Stimulated activated CD8-positive, alpha-beta memory T cell treated with anti-CD3 and anti-CD28 coated beads, Interleukin-7, amount 100 ng/mL, for 48 hours (primary cell): Measurements from ENCODE around the gene C2CD4C.
"Not testable (repeated sequence)": the region's sequence is repeated elsewhere in the genome, so short reads cannot be mapped to it uniquely, and the experiment has no call there.

Experiments
- DNase-seq, 2 donors: peaks; one replicate each; pipeline ENCODE4 v3.0.0-alpha.2; 2020; ENCODE audit warnings: low read depth in 1 of 2; ENCODE audit errors: extremely low read depth in 1 of 2

C2CD4C gene

DNA sequence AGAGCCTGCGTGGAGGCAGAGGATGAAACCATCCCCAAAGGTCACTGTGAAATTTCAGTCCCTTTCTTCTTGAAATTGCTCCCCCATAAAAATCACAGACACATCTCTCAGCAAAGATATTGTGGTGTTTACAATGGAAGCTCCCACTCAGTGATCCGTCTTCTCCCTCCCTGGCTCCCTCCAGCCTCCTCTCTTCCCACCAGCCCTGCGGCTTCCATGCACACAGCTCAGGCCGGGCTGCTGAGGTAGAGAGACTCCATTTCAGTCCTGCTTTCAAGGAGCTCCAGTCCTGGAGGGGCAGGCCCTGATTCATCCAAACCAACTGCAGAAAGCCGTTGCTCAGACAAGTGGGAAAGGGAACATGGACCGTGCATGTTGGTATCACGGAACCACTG is 40.3 kb downstream of the C2CD4C start:
- no peak for DNase-seq

DNA sequence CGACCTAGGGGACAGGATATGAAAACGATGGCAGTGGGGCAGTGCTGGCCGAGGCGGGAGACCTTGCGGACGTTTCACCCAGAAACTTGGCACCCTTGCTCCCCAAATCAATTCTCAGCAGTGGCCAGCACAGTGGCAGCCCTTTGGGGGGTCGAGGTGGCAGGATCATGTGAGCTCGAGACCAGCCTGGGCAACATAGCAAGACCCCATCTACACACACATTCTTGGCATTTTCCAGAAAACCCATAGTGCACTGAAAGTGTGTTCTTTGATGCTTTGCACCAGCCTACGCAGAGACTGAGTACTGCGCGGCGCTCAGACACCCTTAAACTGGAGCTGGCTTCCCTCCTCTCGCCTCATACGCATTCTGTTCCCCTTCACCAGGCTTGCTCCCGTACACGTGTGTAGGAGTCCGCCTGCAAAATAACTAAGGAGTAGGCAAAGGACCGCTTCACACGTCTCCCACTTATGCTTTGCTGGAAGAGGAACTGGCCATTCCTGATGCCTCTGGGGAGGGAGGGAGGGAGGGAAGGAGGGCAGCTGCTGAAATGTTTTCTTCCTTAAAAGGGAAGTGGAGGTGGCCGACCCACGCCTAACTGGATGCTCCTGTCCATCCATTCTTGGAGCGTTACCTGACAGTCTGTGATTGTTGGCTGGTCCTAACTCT is 40.9 kb downstream of the C2CD4C start:
- no peak for DNase-seq

DNA sequence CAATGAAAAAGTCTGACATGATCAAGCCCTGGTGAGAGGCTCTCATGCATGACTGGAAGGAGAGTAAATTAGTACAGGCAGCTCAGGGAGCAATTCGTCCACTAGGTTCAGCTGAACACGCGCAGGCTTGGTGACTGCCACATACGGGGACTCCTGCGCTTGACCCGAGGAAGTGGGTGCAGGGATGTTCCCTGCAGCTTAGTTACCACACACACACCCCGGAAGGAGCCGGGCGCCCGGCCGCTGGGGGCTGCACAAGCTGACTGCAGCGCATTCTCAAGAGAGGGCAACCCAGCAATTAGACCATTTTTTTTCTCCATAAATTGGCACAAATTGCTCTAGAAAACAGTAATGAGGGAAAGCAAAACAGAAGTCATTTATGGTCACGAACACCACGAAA is 41.4 kb downstream of the C2CD4C start:
- DNase-seq, result no peak

DNA sequence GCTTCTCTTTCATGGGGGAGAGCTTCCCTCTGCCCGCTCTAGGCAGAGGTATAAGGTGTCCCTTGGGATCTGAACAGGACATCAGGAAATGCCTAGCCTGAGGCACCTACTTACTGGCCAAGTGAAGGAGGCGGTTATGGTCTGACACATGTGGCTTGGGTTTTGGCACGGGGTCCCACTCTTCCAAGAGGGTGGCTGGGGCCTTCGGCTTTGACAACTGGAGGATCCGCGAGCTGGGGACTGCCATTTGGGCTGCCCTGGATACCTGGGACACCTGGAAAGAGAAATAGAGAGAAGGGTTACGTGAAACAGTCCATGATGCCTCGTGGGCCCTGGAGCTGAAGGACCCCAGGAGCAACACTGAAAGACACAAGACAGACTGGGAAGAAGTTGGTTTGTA is 42.0 kb downstream of the C2CD4C start:
- no peak for DNase-seq

DNA sequence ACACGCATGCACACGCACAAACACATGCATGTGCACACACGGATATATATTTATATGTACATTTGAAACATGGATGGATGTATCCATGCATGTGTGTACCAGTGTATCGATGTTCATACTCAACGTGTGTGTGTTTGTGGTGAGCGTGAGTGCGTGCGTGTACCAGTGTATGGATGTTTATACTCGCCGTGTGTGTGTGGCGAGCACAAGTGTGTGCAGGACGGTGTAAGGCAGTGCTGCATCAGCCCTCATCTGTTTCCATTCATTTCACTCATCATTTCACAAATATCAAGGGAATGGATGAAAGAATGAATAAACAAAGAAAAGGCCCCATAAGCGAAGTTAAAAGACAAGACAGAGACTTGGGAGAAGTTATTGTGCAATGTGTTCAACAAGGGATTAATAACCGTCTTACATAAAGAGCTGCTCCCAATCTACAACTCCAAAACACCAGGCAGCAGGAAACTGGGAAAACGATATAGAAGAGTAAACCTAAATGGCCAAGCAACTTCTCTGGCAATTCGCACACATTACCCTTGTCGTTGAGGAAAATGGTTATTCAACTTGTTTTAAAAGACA is 42.7 kb downstream of the C2CD4C start:
- no peak for DNase-seq

DNA sequence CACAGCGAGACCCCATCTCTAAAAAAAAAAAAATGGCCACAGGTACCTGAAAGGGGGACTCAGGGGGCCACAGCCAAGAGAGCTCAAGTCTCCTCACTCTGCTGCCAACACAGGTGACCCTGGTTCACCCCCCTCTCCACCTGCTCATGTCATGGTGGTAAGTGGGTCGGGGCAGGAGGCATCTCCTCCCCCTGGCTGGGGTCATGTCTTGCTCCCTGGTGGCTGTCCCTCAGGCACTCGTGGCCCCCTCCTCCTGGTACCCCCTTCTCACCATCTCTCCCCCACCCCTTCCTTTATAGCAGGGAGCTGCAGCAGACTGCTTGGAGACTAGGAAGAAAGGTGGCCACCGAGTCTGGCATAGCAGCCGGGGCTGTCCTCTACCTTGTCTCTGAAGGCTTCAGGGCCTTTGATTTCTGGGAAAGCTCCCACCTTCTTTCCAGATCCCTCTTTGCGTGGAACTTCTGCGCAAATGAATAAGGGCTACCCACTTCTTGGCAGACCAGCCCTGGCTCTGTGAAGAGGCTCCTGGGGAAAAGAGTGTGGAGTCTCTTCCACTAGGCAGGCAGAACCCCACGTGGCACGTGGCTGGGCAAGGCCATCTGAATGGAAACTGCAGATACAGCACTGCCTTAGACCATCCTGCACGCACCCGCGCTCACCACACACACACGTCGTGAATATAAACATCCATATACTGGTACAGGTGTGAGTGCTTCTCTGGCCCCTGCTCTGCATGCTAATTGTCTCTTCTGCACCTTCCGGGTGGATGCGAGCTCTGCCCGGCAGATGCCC is 44.3 kb downstream of the C2CD4C start:
- no peak for DNase-seq

DNA sequence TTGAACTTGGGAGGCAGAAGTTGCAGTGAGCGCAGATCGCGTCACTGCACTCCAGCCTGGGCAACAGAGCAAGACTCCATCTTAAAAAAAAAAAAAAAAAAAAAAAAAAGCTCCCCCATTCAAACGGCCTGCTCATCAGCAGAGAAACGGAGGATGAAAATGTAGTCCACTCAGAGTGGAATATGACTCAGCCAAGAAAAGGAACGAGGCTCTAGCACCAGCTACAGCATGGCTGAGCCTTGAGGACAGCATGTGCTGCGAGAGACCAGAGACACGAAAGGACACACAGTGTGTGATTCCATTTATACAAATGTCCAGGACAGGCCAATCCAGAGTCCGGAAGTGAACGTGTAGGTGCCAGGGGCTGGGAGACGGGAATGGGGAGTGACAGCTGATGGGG is 46.3 kb downstream of the C2CD4C start:
- DNase-seq, result no peak

DNA sequence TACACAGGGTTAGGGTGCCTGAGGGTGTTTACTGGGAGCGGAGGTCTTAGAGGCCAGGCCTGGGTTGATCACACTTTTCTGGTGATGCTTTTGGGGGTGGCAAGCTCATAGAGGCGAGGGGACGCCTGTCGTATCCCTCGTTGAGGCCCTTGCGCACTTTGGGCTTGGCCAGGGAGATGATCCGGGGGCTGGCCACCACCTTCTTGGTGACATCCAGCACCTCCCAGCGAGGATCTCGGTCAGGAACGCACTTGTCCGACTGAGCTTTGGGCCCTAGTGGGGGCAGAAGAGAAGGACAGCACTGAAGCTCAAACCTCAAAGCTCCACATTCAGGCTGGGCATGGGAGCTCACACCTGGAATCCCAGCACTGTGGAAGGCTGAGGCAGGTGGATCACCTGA is 46.8 kb downstream of the C2CD4C start:
- no peak for DNase-seq

DNA sequence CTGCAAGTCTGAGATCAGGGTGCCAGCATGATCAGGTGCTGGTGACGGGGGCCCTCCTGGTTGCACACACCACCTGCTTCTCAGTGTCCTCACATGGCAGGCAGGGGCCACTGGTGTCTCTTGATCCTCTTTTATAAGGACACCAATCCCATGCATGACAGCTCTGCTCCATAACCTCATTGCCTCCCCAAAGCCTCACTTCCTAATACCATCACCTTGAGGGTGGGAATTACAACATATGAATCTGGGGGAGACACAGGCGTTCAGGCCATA is 49.4 kb downstream of the C2CD4C start:
- DNase-seq, result no peak

DNA sequence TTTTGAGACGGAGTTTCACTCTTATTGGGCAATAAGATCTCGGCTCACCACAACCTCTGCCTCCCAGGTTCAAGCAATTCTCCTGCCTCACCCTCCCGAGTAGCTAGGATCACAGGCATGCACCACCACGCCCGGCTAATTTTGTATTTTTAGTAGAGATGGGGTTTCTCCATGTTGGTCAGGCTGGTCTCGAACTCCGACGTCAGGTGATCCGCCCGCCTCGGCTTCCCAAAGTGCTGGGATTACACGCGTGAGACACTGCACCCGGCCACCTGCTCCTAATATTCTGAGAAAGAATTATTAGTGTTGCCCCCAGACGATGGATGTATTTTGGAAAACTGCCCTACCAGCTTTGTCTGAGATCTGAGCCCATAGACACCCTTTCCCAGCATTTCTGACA is 53.4 kb downstream of the C2CD4C start:
- DNase-seq, result not testable (repeated sequence)
